GM12892 (cell line): ENCODE results near the gene CPNE9.
"Not testable (repeated sequence)": the region's sequence is repeated elsewhere in the genome, so short reads cannot be mapped to it uniquely, and the experiment has no call there.

ENCODE experiments used
- DNase-seq: peaks from one replicate; pipeline ENCODE4 v3.0.0; 2011; ENCODE audit not compliant: insufficient read length
- FAIRE-seq: peaks from 2 replicates; lab custom pipeline; 2011; peaks lifted over from hg19 to GRCh38; lab: Jason Lieb, UNC
- POLR2A ChIP-seq: IDR thresholded peaks from 2 replicates; pipeline ENCODE4 v1.6.1; 2011; ENCODE audit warnings: low read depth, low read length, control low read depth
- POLR2AphosphoS5 ChIP-seq: IDR thresholded peaks from 2 replicates; pipeline ENCODE4 v1.6.1; 2011; ENCODE audit warnings: low read depth, low read length, control low read depth
- TAF1 ChIP-seq: IDR thresholded peaks from 2 replicates; pipeline ENCODE4 v1.6.1; 2011; ENCODE audit warnings: low read depth, mild to moderate bottlenecking, control low read depth, low read length, borderline replicate concordance

Gene CPNE9

GRCh38 chr3:9760779-9761505, 57.3 kb downstream of the CPNE9 start:
- FAIRE-seq (no peak), DNase-seq (no peak)
- TF ChIP-seq POLR2AphosphoS5 (no peak), POLR2A (no peak), TAF1 (no peak)

DNA sequence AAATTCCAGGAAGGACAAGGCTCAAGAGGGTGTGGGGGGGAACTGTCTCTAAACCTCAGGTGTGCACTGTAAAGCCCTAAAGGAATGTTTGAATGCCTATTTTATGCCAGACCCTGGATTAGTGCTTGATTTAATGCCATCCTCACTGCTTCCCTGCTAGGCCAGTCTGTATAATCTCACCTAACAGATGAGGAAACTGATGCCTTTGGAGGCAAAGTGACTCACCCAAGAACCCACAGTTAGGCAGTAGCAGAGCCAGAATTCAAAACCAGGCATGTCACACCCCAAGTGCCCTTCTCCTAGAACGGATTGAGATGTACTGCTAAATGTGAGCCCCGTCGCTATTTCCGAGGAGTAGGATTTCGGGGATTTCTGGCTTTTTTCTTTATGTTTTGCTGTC, 58.3 kb downstream of the CPNE9 start:
- DNase-seq (no peak), FAIRE-seq (no peak)
- TF ChIP-seq POLR2A (no peak), TAF1 (no peak), POLR2AphosphoS5 (no peak)

DNA sequence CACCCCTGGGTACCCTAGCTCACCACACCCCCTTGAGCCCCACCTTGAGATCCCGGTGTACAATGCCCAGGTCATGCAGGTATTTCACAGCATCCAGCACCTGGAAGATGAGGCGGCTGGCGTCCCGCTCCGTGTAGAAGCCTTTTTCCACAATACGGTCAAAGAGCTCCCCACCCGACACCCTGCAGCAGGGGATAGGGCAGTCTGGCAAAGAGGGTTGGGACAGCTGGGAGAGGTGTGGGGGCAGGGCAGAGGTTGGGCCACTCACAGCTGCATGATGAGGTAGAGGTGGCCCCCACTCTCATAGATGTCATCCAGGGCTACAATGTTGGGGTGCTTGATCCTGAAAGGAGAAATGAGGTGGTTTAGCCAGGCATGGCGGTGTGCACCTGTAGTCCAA, 59.2 kb downstream of the CPNE9 start:
- FAIRE-seq: no peak
- TF ChIP-seq POLR2AphosphoS5 (no peak), POLR2A (no peak), TAF1 (no peak)
- DNase-seq: no peak

- DNase-seq (no peak), FAIRE-seq (no peak)
- no peak for TF ChIP-seq TAF1
- TF ChIP-seq POLR2A: no peak
- no peak for TF ChIP-seq POLR2AphosphoS5
Observed at GRCh38 chr3:9765865-9766264, 62.2 kb downstream of the CPNE9 start.

DNA sequence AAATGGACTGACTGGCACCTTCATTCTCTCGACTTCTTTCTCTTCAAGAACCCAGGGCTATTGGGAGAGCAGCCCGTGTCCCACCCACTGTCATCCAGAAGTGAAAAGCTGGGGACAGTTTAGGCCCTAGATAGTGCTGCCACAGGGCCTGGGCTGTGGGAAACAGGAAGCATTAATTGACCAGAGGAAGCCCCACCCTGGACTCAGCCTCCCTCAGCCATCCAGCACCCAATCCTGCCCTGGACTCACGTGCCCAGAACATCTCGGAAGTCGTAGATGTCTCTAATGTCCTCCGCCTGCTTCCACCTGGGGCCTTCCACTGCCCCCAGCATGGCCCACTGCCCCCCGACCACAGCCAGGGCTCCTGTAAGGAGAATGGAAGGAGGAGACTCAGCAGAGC, 63.8 kb downstream of the CPNE9 start:
- FAIRE-seq (no peak), DNase-seq (no peak)
- TF ChIP-seq TAF1: no peak
- no peak for TF ChIP-seq POLR2AphosphoS5
- TF ChIP-seq POLR2A: no peak

DNA sequence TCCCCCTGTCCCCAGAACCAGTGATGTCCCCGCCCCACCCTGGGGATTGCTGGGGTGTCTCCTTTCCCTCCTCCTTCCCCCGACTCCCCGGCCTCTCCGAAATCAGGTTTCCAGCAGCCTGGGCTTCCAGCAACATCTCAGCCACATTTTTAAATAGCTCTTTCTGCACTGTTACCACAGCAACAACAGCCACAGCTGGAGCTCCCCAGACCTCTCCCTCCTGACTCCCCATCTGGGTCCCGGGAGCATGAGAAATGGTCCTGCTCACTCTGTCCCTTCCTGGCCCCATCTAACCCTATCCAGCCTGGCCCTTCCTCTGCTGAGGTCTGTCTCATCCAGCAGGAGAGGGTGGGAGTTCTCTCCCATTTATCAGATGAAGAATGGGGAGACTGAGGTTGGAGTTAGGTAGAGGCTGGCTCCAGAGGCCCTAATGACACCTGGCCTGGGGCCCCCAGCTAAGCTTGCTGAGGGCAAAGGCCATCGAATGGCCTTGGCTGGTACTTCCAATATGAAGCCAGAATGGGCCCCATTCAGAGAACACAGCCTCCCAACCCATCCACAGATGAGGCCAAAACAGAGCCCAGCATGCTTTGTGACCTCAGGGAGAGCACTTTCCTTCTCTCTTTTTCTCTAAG, 64.6 kb downstream of the CPNE9 start:
- TF ChIP-seq POLR2AphosphoS5 (no peak), POLR2A (no peak), TAF1 (no peak)
- FAIRE-seq: no peak
- no peak for DNase-seq

GRCh38 chr3:9769012-9769411, 65.4 kb downstream of the CPNE9 start:
- no peak for DNase-seq
- no peak for FAIRE-seq
- TF ChIP-seq POLR2A (no peak), POLR2AphosphoS5 (no peak), TAF1 (no peak)

DNA sequence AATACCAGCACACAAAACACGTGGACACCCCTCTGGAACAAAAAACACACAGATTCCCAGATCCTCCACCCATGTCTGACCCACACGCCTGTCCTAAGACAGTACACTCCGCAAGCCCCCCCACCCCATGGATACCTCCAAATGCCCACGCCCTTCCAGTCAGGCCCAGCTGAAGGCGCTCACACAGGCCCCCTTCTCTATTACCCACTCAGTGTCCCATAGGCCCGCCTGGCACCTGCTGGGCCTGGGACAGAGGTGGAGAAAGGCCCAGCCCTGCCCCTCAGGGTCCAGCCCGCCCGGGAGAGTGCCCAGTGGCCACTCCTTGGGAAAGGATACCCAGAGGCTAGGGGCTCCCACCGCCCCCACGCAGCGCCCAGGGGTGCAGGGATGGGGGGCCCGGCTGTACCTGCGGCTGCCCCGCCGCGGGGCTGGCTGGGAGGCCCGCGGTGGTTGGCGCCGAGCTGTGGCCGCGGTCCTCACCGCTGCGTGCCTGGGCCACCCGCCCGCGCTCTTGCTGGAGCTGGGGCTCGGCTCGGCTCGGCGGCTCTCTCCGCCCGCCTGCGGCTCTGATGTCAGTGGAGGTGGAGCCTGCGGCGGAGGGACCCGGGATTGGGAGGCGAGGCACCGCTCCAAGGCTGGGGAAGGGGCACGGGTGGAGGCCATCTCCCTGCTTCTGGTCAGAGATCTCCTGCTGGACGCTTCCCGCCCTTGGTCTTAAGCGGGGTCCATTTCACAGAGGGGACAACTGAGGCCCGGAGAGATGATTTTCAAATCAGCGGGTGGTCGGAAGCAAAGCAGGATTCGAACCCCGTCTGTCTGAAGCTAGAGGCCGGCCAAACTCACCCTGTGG, 66.0 kb downstream of the CPNE9 start, which contains the start of gene CAMK1:
CAMK1 (minus strand) TSS at position 522 of the 850 bp plus-strand sequence. CDS start 2,198 bp downstream, outside the sequence.
- no peak for TF ChIP-seq POLR2A
- no peak for TF ChIP-seq POLR2AphosphoS5
- TF ChIP-seq TAF1: no peak
- no peak for FAIRE-seq
- DNase-seq: peak; percentile 72

DNA sequence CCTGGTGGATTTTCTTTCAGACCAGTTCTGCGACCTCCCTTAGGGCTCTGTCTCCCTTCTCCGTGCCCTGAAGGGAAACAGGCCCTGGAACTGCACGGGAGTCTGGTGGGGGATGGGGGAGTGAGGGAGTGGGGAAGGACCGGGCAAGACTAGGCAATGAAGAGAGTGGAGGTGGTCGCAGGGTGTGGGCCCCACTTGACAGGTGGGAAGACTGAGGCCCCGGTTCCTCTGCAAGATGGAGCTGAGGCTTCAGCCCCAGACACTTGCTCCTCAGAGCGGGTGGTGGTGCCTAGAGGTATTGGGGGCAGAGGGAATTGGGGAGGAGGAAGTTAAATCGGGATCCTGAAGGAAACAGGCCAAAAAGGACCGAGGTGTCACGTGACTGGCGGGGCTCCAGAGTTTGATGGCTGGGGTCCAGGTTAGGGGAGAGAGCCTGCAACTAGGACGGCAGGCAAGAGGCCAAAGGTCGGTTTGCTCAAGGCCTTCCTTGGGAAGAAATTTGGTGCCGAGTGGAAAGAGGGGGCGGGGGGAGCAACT, 66.7 kb downstream of the CPNE9 start:
- TF ChIP-seq POLR2A (no peak), TAF1 (no peak), POLR2AphosphoS5 (no peak)
- no peak for DNase-seq
- no peak for FAIRE-seq

DNA sequence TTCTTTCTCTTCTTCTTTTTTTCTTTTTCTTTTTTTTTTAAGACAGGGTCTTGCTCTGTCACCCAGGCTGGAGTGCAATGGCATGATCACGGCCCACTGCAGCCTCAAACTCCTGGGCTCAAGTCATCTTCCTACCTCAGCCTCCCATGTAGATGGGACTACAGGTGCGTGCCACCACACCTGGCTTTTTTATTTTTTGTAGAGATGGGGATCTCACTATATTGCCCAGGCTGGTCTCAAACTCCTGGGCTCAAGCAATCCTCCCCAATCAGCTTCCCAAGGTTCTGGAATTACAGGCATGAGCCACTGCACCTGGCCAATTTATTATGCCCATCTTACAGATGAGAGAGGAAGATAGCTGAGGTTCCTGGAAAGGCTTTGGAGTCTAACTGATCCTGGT, 67.4 kb downstream of the CPNE9 start:
- not testable (repeated sequence) for FAIRE-seq, DNase-seq
